GM18502 (cell line): ENCODE data around the gene ATG14.
"Not testable (repeated sequence)": the region's sequence is repeated elsewhere in the genome, so short reads cannot be mapped to it uniquely, and the experiment has no call there.

Experiments used
- ATAC-seq: cut with Tn5 transposase; IDR thresholded peaks from one replicate; pipeline ENCODE4 v1.9.1; 2021; ENCODE audit warnings: mild to moderate bottlenecking; ENCODE audit not compliant: unreplicated experiment, poor library complexity

ATG14 gene

DNA sequence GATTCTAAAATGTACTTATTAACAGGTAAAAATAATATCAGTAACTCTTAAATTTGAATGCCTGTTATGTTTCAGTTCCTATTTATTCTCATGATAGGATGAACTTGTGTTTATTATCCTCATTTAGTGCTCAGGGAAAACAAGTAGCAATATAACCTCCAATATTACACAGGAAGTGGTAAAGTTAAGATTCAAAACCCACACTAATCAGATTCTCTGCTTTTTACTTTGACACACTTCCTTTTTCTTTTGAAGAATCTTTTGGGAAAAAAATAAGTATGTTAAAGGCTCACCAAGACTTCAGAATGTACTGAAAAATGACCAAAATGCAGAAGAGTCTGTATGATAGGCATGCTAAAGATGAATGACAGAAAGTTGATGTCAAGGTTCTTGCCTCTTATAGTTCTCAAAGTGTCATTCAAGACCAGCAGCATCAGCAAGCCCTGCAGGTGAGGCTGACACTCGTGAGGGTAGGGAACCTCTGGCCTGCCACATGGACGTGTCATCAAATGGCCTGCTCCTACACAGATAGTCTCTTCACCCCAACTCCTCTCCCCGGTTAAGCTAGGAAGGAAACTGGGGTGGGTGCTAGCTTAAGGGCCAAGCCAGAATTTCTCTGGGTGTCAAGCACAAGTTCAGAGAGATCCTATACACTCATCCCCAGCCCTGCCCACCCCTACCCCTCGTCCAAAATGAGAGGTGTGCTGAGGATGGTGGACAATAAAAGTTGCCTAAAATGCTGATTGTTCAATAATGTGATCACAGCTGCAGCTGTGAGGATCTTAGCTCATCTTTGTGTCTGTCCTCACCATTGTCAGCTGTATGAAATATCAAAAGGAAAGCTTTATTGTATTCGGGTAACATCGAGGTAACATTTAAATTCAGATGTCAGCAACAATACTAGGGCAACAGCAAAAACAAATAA is 22.5 kb upstream of the ATG14 start:
- ATAC-seq, result no peak

DNA sequence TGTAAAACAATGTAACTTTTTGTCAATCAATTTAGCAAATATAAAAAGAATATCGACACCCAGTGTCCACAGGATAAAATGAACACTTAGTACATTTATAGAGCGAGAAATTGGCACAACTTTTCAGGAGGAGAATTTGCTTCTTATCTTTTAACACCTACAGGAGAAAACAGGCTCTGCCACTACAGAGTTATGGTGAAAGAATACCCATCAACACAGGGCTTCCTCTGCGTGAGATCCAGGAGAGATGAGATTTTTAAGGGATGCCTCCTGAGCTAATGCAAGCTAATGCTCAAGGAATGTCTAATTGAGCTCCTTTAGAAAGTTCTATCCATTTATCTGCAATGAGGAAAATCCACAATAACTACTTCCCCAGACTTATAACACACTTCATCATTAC is 21.0 kb upstream of the ATG14 start:
- no peak for ATAC-seq

- peak; percentile 75 for ATAC-seq
These were observed 18.5 kb upstream of the ATG14 start for GRCh38 chr14:55430024-55430690.

DNA sequence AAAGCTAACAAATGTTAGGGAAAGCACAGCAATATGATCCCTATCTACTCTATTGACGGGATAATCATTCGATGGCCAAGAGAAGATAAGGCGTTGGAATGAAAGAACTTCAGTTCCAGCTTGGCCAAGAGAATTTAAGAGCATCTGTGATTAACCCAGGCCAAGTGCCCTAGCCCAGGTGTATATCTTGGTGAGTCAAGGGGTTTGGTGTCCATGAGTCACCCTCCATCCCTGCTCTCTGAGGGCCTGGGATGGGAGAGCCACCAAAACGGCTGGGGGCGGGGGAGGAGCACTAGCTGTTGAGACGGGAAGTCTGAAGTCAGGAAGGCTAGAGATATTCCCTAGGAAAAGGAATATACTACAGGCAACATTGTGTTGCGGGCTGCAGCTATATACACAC is 15.8 kb upstream of the ATG14 start:
- no peak for ATAC-seq

DNA sequence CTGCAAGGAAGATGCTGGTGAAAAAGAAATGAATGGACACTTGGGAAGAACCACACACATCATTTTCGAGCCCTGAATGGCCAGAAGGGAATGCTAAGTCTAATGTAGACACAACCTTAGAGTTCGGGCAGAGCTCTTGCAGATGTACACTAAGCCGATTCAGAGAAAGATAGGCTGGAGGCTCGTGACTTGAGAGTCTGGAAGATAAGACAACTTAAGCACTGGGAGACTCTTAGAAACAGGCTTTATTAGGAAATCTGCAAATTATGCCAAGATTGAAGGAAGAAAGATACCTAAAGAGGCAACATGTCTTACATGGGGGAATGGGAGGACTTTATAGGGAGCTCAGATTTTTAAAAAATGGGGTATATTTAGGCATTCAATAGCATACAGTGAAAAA is 15.3 kb upstream of the ATG14 start:
- no peak for ATAC-seq

DNA sequence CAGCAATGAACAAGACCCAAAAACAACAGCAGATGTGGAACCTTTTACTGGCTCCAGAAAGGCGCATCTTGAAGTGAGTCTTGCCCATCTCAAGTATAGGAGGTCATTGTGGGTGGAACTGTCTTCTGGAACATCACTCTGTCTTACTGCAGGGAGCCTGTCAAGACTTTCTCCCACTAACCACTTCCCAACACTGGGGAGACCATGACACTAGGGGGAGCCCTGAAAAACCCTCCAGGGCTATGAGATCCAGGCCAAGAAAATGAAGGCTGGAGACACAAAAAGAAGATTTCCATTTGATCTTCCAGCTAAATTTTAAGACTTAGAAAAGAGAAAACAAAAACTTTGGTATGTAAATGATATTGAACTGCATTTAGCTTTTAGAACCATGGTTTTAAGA is 13.5 kb upstream of the ATG14 start:
- ATAC-seq, result no peak

GRCh38 chr14:55423969-55424368 is 12.3 kb upstream of the ATG14 start:
- no peak for ATAC-seq

- not testable (repeated sequence) for ATAC-seq
These were observed 10.7 kb upstream of the ATG14 start for GRCh38 chr14:55422338-55422737.

DNA sequence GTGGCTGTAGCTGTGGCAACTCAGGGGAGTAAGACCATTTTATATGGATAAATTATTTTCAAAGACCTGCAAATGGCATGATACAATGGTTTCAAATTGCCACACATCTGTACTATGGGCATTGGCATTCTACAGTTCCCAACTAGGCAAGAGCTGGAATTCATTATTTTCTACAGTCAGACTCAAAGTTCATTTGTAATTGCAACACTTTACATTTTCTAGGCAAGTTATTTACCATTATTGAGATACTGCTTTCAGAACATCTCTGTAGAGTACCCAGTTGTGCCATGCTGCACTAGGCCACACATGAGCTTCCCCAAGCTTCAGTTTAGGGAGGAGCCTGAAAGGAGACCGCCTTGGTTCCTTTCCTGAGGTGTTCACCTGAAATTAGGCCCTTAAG is 8.0 kb upstream of the ATG14 start:
- ATAC-seq, result no peak

GRCh38 chr14:55418411-55418810 is 6.8 kb upstream of the ATG14 start:
- ATAC-seq, result no peak

- no peak for ATAC-seq
These were observed 6.3 kb upstream of the ATG14 start for GRCh38 chr14:55417955-55418354.

DNA sequence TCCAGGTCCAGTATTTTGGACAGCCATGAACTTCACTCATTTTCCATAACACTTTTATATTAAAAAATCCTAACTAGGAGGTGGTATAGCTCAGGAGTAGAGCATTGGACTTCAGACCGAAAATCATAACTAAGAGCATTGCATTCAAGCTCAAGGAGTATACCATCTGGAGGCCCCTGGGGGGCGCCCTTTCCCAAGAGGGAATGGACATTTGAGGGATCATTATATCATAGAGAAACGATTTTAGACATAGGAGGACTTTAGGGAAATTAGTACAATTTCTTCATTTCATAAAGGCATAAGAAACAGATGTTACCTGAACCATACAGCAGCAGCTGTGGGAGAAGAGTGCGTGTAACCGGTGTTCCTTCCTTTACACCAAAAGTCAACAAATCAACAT is 5.2 kb upstream of the ATG14 start:
- ATAC-seq, result no peak

- no peak for ATAC-seq
These were observed 2.9 kb upstream of the ATG14 start for GRCh38 chr14:55414551-55414950.

- no peak for ATAC-seq
These were observed 1.0 kb upstream of the ATG14 start for GRCh38 chr14:55412676-55413075.

DNA sequence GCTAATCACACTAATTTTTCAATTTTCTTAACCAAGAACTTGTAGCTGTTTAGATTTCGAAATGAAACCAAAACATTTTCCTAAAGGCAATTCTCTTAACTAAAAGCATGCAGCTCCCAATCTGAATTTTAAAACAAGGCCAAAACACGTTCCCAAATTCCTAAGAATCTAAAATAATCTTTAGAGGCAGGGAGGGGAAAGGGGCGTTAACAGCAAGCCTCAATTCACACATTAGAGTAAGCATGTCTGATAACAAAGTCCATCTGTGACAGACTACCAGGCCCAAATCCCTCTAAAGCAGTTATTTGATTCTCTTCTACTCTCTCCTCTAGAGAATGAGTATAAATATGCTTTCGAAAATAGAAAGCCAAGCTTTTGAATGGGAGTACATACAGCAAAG is 754 bp downstream of the ATG14 start:
- ATAC-seq, result no peak

DNA sequence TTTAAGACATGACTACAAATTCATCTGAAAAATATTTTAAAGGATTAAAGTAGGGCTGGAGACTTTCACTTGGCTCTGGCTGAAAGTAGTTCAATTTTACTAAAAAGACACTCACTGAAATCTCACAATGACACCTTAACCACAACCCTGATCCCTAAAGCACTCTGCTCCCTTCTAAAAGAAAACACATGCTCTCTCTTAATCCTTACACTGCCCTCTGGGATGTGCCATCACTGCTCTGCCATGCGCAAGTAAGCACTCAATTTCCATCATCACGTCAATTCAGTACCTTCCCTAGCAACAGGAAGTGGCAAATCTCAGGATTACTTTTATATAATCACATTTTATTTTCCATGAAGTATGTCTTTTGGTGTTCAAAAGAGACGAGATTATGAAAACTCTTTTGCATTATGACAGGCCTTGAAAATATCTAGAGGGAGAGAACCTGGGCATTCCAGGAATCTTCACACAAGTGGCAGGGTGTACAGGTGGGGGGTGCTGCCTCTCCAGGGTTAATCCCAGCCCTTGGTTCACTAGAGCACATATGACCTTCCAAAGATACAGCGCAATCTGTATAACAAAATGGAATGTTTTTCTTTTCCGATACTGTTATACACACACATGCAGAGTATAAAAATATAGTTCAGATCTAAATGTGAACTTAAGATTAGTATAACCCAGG is 7.3 kb downstream of the ATG14 start:
- ATAC-seq, result no peak

DNA sequence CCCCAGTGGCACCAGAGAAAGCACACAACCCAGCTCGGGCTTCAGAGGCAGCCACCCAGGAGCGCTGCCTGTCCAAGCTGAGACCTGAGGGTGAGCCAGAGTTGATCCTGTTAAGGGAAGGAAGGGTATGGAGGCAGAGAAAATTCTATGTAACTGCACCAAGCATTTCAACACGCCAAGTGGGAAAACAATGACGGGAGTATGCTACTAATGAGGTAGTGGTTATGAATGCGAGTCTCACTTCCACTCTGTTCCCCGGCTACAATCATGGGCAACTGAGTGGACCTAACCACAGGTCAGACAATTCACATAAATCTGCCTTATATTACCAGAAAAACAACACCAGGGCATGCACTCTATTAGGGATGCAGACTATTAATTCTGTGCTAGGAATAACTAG is 9.9 kb downstream of the ATG14 start:
- ATAC-seq, result no peak

GRCh38 chr14:55399852-55400251 is 11.8 kb downstream of the ATG14 start:
- no peak for ATAC-seq

GRCh38 chr14:55399183-55399582 is 12.4 kb downstream of the ATG14 start:
- no peak for ATAC-seq

GRCh38 chr14:55398679-55399078 is 13.0 kb downstream of the ATG14 start:
- no peak for ATAC-seq

GRCh38 chr14:55389330-55389729 is 22.3 kb downstream of the ATG14 start:
- ATAC-seq, result no peak
